ENCODE results near the gene ZNF667. TPM values are rescaled to one million over a fixed set of nuclear protein-coding genes. Genes with fewer than 3 reads are reported as not detected.

The ZNF667 gene
- total RNA-seq, 1 experiment from 2014 or later: not detected

GRCh38 chr19:56393119-56394012 lies 83.8 kb downstream of the ZNF667 start, which contains the start of gene ZNF582:
ZNF582 (minus strand) TSS chr19:56393534; CDS start chr19:56391752, 1,782 bp downstream.
- no peak for DNase-seq (ENCODE audit: low spot score)

Other genes starting within 250 kb of the ZNF667 start
- not detected in 2 replicates for gene EDDM13, start 204.6 kb downstream of the ZNF667 start, total RNA-seq (2014; rRNA removed; shearing (Covaris generic))
- 11.0 and 14.2 TPM in 2 replicates for gene ZSCAN5A, start 162.5 kb downstream of the ZNF667 start, total RNA-seq (2014; rRNA removed; shearing (Covaris generic))
- not detected in 2 replicates for gene ZNF582, start 83.8 kb downstream of the ZNF667 start, total RNA-seq (2014; rRNA removed; shearing (Covaris generic))
- gene ZNF583, start 73.0 kb downstream of the ZNF667 start, total RNA-seq (2014; rRNA removed; shearing (Covaris generic)): not detected in 2 replicates
- not detected in 2 replicates for gene ZNF471, start 30.5 kb upstream of the ZNF667 start, total RNA-seq (2014; rRNA removed; shearing (Covaris generic))
- not detected in 2 replicates for gene ZFP28, start 61.6 kb upstream of the ZNF667 start, total RNA-seq (2014; rRNA removed; shearing (Covaris generic))
- gene ZNF470, start 90.1 kb upstream of the ZNF667 start, total RNA-seq (2014; rRNA removed; shearing (Covaris generic)): not detected in 2 replicates
- gene ZNF71, start 118.0 kb upstream of the ZNF667 start, total RNA-seq (2014; rRNA removed; shearing (Covaris generic)): not detected in 2 replicates
- gene SMIM17, start 165.8 kb upstream of the ZNF667 start, total RNA-seq (2014; rRNA removed; shearing (Covaris generic)): not detected in 2 replicates
- not detected in 2 replicates for gene ZNF835, start 194.4 kb upstream of the ZNF667 start, total RNA-seq (2014; rRNA removed; shearing (Covaris generic))